ENCODE results near the gene FSD1. TPM values are rescaled to one million over a fixed set of nuclear protein-coding genes. Genes with fewer than 3 reads are reported as not detected.

The FSD1 gene
- total and polyA plus RNA-seq, 9 of the 15 experiments (the other 6 are each of a cell fraction or from before 2014, with no cell fraction given), result 0.11 to 1.9 (median 0.94) TPM; not detected in 1

GRCh38 chr19:4310247-4311121 lies 6.1 kb downstream of the FSD1 start (continued):
- TF ChIP-seq STAT6 (CRISPR knock-in tag; IDR thresholded peaks at IDR 0.05), result no peak
- peak; percentile 74 to 83 for TF ChIP-seq E2F6 (IDR thresholded peaks at IDR 0.05; ENCODE audit: borderline replicate concordance in 1 of 2, extremely low read depth in 1 of 2, insufficient read depth in 1 of 2, insufficient read length in 1 of 2, low read depth in 1 of 2, low read length in 1 of 2, poor library complexity in 1 of 2, severe bottlenecking in 1 of 2)
- no peak for TF ChIP-seq TAL1 (IDR thresholded peaks at IDR 0.05)
- peak; percentile 93 for TF ChIP-seq MGA (IDR thresholded peaks at IDR 0.05)
- no peak for TF ChIP-seq RBM34 (IDR thresholded peaks at IDR 0.05; ENCODE audit: borderline replicate concordance, insufficient read depth, low read length)
- no peak for TF ChIP-seq HBP1 (CRISPR knock-in tag; IDR thresholded peaks at IDR 0.05)
- no peak for TF ChIP-seq CBFA2T2 (conservative IDR thresholded peaks at IDR 0.05)
- TF ChIP-seq BRD4 (IDR thresholded peaks at IDR 0.05), result no peak
- no peak for TF ChIP-seq XRCC4 (IDR thresholded peaks at IDR 0.05; ENCODE audit: extremely low read depth, insufficient read depth, insufficient read length)
